HFF-Myc (cell line): ENCODE data around the gene CFAP58.
A peak's percentile ranks its signal among the peaks of the same experiment; 100 is the strongest.

ENCODE experiments used
- DNase-seq: peaks from one replicate; pipeline ENCODE4 v3.0.0-alpha.2; 2011; ENCODE audit warnings: low read depth; ENCODE audit errors: extremely low read depth
- H3K4me3 ChIP-seq: replicated peaks from 2 replicates; pipeline ENCODE4 v1.5.1; 2011; ENCODE audit warnings: low read depth, mild to moderate bottlenecking, control low read depth, low read length
- CTCF ChIP-seq: IDR thresholded peaks from 2 replicates; pipeline ENCODE4 v1.5.1; 2012; ENCODE audit warnings: mild to moderate bottlenecking, low read depth, low read length, control low read depth; ENCODE audit errors: missing control alignments

The CFAP58 gene

GRCh38 chr10:104350127-104350635 is 3.5 kb upstream of the CFAP58 start:
- no peak for DNase-seq
- peak; percentile 47 for TF ChIP-seq CTCF
- H3K4me3 ChIP-seq, result no peak overlapping the region

GRCh38 chr10:104351061-104351702 is 2.5 kb upstream of the CFAP58 start:
- DNase-seq, result no peak

DNA sequence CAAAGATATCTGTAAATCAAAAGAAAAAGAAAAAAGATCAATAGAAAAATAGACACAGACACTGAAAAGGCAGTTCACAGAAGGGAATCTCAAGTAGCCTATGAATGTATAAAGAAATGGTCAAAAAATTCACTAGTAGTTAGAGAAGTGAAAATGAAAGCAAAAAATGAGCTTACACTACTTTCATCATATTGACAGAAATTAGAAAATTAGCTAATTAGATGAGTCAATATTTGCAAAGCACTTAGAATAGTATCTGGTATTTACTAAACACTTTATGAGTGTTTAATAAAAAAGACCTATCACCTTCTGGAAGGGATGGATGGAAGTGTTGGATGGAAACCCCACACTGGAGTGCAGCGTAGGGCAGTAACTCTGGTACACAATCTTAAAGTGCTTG is 1.7 kb upstream of the CFAP58 start:
- H3K4me3 ChIP-seq, result no peak overlapping the region
- no peak for TF ChIP-seq CTCF
- DNase-seq, result no peak

More at GRCh38 chr10:104351061-104351702, 2.5 kb upstream of the CFAP58 start:
- H3K4me3 ChIP-seq, result no peak overlapping the region
- no peak for TF ChIP-seq CTCF

DNA sequence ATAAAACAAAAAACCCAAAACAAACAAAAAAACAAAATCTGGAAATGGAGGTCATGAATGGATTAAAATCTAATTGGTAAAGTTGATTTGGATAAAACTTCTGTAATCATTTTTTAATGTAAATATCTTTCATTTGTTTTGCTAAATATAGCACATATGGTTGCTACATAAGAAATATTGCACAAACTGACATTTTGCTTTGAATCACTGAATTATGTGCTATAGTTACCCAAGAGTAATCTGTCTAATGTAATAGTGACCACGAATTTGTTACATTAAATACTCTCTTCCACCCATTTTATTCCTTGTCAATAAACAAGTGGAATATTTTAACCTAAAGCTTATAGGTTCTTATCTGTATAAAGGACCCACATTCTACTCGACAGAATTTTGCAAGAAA is 6.2 kb downstream of the CFAP58 start:
- TF ChIP-seq CTCF, result no peak
- H3K4me3 ChIP-seq, result no peak overlapping the region
- DNase-seq, result no peak

DNA sequence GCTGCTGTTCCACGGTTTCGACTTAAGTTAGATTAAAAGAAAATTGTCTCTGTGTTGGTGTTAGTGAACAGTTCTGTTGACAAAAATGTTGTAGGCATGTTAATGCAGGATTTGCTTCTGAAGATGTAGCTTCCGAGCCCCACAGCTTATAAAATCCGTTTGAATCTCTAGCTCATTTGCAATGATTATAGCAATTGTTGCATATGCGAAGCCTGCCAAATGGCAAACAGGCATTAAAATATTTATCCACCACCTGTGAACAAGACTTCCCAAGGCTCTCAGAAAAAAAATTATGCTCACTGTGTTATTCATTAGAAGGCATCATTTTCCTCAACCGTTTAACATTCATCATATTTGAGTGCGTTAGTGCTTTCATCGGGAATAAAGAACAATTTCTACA is 14.3 kb downstream of the CFAP58 start:
- no peak for TF ChIP-seq CTCF
- no peak overlapping the region for H3K4me3 ChIP-seq
- no peak for DNase-seq

- TF ChIP-seq CTCF, result no peak
- DNase-seq, result no peak
- no peak overlapping the region for H3K4me3 ChIP-seq
Measured at GRCh38 chr10:104368381-104368780, 14.7 kb downstream of the CFAP58 start.

DNA sequence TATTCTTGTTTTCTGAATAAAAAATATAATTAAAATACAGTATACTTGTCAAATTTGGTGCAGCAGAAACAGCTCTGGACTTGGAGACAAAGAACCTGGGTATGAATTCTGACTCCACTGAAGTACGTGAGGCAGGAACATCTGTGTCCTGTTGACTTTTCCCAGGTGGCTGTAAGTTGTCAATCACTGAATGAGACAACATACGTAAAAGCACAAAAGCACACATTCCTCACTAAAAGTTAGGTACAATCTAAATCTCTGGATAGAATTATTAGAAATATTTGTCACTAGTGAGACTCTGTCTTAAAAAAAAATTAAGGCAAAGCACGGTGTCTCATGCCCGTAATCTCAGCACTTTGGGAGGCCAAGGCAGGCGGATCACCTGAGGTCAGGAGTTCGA is 18.1 kb downstream of the CFAP58 start:
- no peak for TF ChIP-seq CTCF
- DNase-seq, result no peak
- H3K4me3 ChIP-seq, result no peak overlapping the region
